ENCODE results near the gene EPHA3. TPM values are rescaled to one million over a fixed set of nuclear protein-coding genes. Genes with fewer than 3 reads are reported as not detected.
A peak's percentile ranks its signal among the peaks of the same experiment; 100 is the strongest.

Gene EPHA3
- total RNA-seq, 1 experiment from 2014 or later: 1.2 TPM

DNA sequence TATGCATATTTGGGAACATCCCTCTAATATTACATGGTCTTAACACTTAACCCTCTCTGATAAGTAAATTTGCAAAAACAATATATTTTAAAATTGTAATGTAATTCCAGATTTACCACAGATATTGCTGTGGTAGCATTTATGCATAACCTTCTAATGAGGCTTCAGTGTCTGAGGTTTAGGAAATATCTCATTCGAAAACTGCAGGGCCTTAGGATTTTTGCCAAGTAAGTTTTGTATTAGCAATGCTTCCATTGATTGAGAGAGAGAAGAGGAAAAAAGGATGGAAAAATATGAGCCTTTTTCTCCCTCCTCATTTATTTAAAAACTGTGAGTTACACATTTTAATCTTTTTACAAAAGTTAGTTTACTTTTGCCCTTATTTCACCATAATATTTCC, 294.6 kb downstream of the EPHA3 start:
- DNase-seq (ENCODE audit: low spot score): no peak
- in situ Hi-C loops (cut with HindIII; ENCODE audit: low sequenced_read_pairs): no loop called here

DNA sequence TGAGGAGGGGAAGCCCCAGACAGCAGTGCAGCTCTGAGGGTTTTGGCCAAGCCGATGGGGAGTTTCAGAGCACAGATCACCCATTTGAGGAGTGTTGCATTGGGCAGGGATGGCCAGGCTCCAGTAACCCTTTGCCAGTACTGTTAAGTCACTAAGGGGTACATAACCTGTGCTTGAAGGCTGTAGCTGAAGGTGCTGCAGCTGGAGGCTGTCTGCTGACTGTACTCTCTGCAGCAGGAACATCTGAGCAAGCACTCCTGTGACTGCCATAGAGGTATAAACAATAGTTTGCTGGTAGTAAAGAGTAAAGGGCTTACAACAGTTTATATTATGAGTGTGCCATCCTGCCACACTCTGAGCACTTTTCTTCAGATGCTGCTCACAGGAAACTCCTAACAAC, 297.8 kb downstream of the EPHA3 start:
- in situ Hi-C loops (cut with HindIII; ENCODE audit: low sequenced_read_pairs): no loop called here
- no peak for DNase-seq (ENCODE audit: low spot score)

DNA sequence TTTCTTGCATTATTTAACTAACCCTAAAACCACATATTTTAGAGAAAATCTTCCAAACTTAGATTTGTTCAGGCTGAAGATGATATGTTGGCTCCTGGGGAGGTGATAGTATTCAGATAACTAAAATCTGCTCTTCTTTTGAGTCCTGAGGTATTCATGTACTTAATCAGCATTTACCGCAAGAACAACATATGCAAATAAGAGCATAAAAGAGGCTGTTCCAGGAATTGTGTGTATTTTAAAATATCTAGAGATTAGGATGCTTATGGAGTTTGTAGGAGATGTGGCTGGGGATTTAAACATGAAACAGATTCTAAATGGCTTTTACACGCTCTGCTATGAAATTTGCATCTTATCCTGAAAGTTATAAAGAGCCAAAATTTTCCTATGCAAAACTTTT, 298.2 kb downstream of the EPHA3 start:
- DNase-seq (ENCODE audit: low spot score): no peak
- in situ Hi-C loops (cut with HindIII; ENCODE audit: low sequenced_read_pairs): no loop called here

DNA sequence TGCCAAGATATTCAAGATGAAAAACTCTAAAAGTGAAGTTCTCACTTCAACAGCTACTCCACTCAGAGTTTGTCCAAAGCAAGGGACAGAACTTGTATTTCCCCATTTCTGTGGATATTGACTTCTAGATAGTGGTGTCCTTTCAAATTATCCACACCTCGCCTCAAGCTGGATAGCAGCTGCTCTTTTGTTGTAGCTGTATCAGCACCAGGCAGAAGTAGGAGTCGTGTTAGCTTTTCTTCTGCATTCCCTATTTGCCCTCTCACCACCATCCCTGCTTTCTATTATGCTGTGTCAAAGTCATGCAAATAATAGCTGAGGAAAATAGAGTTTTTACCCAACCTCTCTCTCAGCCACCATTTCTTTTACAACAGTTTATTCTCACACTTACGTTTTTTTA, 303.8 kb downstream of the EPHA3 start:
- in situ Hi-C loops (cut with HindIII; ENCODE audit: low sequenced_read_pairs): no loop called here
- no peak for DNase-seq (ENCODE audit: low spot score)

DNA sequence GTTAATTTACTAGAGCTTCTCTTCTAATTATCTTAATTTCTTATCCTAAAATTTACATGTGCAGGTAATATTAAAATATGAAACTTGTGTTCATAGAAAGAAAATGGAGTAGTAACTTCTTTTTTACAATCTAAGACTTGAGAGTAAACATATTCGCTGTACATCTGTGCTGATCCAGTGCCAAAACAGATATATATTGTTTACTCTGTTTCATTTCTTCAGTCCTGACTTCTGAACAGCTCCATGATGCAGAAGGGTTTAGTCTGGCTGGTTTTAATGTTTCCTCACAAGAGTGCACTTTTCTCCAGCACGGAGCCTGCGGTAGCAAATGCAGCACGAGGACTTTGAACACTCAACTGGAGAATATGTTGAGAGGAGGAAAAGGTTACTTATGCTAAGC, 306.8 kb downstream of the EPHA3 start:
- in situ Hi-C loops (cut with HindIII; ENCODE audit: low sequenced_read_pairs): no loop called here
- DNase-seq (ENCODE audit: low spot score): no peak

DNA sequence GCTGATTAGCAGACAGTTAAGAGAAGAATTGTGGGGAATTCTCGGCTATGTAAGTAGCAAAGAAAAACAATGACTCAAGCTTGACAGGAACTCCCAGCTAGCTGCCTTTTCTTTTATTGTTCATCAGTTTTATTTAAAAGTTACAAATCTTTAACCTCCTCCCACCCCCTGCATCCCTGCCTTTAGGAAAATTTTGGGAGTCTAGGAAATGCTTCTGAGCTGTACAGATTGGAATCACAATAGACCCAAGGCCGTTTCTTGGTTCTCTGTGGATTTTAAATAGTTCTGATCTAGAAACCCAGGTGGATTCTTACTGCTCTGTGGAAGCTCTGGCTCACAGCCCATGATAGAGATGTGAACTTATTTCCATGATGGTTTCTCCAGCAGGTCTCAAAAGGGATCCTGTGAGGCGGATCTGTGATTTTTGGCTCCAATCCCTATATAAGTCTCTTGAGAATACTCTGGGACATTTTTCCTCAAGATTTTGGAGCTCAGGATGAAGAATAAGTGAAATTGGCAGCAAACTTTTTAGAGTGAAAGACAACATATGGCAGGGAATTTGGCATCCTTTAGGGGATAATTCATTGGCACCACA, 312.3 kb downstream of the EPHA3 start:
- in situ Hi-C loops (cut with HindIII; ENCODE audit: low sequenced_read_pairs): no loop called here
- no peak for DNase-seq (ENCODE audit: low spot score)

DNA sequence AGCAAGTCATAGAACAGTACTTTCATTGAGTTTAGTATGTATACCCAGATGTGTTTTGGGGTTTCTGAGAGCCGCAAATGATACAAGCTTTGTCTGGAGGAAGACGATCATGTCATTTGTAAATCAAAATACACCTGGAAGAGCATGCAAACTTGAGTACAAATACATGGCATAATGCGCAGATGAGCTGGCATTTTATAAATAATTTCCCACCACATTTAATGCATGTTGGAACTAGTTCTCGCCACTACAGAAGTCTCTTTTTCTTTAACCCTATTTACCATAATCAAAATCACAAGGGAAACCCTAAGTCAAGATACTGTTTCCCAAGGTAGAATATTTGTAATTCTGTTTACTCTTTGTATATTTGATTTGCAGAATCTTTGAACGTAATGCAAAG, 318.6 kb downstream of the EPHA3 start:
- in situ Hi-C loops (cut with HindIII; ENCODE audit: low sequenced_read_pairs): no loop called here
- DNase-seq (ENCODE audit: low spot score): no peak

DNA sequence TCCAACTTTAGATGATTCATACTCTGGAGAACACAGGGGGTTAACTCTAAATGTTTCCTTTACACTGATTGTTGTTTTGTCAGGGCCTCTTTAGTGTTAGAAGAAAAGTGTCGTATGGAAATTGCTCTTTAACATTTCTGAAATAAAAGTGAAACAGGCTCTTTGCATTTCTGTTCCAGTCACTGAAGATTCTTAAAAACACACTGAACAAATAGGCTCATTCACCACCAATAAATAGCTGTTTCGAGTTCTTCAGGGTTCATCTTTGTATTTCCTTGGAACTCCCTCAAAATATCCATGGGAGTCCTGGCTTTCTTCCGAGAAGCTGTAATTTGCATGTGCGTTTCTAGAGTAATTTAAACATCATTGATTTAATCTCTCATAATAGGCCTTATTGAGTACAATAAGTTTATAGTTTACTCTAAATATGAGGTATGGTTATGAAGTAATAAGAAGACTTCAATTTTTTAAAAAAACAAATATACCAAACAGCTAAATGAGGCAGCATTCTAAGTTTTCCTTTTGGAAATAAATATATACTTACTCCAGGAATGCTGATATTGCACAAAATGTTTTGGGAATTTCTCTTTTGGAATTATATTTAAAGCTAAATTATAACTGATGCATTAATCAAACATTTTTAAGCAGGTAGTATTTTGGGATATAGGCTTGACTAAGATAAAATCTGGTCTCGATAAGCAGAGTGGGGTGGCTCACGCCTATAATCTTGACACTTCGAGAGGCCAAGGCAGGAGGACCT, 327.4 kb downstream of the EPHA3 start:
- in situ Hi-C loops (cut with HindIII; ENCODE audit: low sequenced_read_pairs): no loop called here
- DNase-seq (ENCODE audit: low spot score): peak; percentile 4

DNA sequence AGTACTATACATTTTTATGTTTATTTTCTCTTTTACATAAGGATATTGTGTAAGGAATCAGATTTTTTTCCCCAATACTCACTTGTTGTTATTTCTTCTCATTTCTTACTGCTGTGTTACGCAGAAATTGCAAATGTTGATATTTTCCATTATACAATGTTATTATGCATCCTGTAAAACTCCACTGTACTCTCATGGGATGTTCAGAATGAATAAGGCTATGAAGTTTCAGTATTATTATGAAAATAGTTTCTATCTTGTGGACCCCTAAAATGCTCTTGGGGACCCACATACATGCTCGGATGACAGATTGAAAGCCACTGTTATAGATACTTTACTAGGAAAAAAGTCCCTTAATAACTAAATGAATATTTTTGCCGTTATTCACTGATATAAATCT, 329.4 kb downstream of the EPHA3 start:
- in situ Hi-C loops (cut with HindIII; ENCODE audit: low sequenced_read_pairs): no loop called here
- no peak for DNase-seq (ENCODE audit: low spot score)

DNA sequence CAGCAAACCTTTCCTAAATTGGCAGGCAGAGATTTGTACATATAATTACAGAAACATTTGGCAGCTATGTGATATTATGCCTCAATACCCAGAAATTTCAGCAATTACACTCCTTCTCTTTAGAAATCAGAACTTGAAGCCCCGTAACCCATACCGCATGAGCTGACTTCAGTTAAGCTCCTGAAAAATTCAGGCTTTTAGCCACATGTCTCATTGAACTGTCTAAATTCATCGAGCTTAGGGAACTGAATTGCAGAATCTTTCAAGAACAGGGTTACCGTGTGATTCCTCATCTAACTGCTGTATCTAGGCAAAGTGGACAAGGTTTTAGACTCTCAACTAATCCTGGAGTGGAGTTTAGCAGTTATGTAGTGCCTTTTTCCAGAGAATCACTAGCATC, 333.0 kb downstream of the EPHA3 start:
- DNase-seq (ENCODE audit: low spot score): no peak
- in situ Hi-C loops (cut with HindIII; ENCODE audit: low sequenced_read_pairs): no loop called here

DNA sequence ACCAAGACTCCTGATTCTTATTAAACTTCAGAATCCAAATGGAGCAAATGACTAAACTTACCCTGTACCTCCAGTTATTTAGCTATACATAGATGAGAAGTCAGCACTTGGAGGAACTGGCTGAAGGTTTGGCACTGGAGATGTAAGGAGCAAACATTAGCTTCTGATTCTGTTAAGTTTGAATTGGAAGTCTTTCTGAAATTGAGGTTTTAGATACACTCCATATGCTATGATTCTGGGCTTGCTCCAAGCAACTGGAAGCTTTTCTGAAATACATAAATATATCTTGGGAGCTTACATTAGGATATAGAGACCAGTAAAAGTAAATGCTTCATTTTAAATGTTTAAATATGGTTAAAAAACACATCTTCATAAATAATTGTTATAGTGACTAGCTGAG, 333.7 kb downstream of the EPHA3 start:
- in situ Hi-C loops (cut with HindIII; ENCODE audit: low sequenced_read_pairs): no loop called here

DNA sequence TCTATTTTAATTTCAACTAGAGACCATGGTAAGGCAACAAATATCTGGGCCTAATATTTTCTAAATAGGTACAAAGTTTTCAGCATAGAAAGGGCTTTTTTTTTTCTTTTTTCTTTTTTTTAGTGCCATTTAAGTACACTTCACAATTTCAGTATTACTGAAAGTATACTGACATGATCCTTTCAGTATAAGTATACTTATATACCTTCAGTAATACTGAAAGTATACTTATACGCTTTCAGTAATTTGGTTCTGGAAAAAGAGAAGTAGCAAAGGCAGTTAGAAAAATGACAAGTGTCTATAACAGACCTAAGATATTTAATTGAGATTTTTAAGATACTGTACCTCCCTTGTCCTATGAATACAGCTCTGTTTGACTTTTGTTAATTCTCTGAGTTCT, 339.2 kb downstream of the EPHA3 start:
- no peak for DNase-seq (ENCODE audit: low spot score)
- in situ Hi-C loops (cut with HindIII; ENCODE audit: low sequenced_read_pairs): no loop called here

More for the DNA sequence above, 333.7 kb downstream of the EPHA3 start:
- no peak for DNase-seq (ENCODE audit: low spot score)

DNA sequence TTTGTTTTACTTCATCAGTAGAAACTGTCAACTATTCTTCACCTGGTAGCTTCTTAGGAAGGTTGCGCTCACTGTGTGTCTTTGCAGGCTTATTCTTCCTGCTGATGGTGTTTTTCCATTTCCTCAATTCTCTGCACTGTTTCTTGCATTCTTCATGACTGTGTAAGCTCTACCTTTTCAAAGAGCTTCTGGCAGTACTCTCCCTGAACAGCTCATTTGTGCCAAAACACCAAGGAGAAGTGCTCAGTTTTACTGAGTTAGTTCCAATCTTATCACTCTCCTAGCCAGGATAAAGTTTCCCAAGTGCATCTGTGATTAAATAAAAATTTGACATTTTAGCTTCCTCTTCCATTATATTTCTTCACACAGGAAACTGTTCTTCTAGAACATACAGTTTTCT, 339.8 kb downstream of the EPHA3 start:
- in situ Hi-C loops (cut with HindIII; ENCODE audit: low sequenced_read_pairs): no loop called here
- DNase-seq (ENCODE audit: low spot score): no peak

DNA sequence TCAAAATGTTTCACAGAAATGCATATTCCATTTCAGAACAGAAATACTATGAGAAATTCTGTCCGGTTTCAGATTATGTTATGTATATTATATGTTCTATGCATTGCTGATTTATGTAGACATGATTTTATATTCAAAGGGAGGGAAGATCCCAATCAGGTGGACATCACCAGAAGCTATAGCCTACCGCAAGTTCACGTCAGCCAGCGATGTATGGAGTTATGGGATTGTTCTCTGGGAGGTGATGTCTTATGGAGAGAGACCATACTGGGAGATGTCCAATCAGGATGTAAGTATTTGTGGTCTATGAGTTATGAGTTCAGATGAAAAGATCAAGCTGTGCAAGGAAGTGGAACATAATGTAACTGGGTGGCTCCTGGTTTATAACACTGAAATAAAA, 341.7 kb downstream of the EPHA3 start:
- in situ Hi-C loops (cut with HindIII; ENCODE audit: low sequenced_read_pairs): no loop called here
- DNase-seq (ENCODE audit: low spot score): no peak

DNA sequence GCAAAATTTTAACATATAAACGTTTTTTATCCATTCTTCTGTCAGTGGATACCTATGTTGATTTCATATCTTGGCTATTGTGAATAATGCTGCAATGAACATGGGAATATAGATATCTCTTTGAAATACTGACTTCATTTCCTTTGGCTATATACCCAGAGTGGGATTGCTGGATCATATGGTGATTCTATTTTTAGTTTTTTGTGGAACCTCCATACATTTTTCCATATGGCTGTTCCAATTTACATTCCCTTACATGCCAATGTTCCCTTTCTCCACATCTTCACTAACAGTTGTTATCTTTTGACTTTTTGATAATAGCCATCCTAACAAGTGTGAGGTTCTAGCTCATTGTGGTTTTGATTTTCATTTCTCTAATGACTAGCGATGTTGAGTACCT, 344.6 kb downstream of the EPHA3 start:
- in situ Hi-C loops (cut with HindIII; ENCODE audit: low sequenced_read_pairs): no loop called here
- no peak for DNase-seq (ENCODE audit: low spot score)

DNA sequence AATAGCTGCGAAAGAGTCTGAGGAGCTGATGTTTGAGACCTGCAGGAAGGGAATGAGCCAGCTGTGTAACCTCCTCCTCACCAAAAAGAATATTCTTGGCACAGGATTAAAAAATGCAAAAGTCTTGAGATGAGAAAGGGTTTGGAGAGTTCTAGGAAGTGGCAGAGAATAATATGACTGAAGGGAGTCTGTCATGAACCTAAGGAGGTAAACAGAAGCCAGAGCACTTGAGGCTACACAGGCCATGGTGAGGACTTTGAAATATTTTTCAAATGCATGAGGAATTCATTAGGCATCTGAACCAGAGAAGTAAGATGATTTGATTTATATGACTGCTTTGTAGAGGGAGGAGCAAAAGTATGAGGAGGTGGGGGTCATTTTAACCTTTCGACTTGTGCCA, 347.8 kb downstream of the EPHA3 start:
- no peak for DNase-seq (ENCODE audit: low spot score)

DNA sequence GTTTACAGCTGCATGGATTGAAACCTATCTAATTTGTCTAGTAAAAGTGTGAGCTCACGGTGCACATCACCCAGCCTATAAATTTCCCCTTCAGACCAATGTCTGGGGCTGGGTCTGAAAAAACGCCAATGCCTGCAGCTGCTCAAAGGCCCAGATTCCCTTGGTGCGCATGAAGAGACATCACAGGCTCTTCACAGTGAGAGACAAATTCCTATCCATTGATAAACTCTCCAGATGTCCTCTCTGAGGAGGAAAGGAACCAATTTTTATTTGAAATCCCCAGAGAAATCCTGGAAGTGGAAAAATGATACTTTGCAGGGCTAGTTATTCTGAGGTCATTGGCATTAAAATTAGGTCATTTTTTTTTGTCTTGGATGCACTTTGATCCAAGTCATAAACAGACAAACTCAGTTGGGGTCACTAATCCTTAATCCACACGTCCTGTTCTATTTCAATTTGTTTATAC, 360.5 kb downstream of the EPHA3 start:
- in situ Hi-C loops (cut with HindIII; ENCODE audit: low sequenced_read_pairs): no loop called here
- DNase-seq (ENCODE audit: low spot score): no peak

More for the DNA sequence above, 347.8 kb downstream of the EPHA3 start:
- in situ Hi-C loops (cut with HindIII; ENCODE audit: low sequenced_read_pairs): no loop called here

DNA sequence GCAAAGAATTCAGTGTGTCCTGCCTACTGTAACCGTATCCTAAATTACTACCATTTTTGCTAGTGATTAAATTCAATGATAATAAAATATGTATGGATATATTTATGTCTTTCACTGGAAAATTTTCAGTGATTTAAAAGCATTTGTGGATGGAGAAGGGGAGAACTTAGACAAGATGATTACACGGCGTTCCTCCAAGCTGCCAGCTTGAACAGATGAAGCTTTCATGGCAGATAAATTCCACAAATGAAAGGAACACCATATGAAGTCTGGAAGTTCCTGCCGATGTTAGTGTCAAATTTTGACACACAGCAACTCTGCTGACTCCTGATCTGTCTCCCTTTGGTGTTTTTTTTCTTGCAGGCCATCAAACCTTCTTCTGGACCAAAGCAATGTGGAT, 364.7 kb downstream of the EPHA3 start:
- no peak for DNase-seq (ENCODE audit: low spot score)
- in situ Hi-C loops (cut with HindIII; ENCODE audit: low sequenced_read_pairs): no loop called here

DNA sequence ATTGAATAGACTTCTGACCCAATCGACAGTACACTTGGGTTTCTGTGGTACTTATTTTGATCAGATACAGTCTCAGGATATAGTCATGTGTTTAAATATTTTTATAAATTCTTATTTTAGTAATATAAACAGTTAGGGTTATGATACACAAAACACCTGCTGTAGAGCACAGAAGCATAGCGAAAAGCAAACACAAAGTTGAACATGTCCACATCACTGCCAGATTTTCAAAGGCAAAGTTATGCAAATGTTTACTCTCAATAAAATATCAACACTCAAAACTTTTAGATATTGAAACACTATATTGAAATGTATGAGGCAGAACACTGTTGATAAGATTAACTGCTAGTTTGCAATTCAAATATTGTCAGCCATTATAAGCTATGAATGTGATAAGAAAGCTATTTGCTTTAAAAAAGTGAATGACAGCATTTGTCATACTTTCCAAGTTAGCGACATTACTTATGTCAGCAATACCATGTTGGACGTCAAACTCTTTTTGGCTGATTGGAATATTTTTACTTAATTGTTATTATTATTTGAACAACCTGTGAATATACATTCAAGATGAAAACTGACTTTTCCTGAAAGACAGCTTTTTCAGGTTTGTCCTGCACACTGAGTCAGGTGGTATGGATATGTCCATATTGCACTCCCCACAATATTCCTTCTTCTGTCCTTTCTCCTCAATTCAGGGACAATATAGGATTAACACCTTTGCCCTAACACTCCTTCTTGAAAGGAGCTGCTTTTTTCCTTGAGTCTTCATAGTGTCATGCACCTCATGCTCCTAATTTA, 367.1 kb downstream of the EPHA3 start:
- no peak for DNase-seq (ENCODE audit: low spot score)
- in situ Hi-C loops (cut with HindIII; ENCODE audit: low sequenced_read_pairs): no loop called here

All from G401 (cell line).